ENCODE measurements around the gene DPF3. TPM values are rescaled to one million over a fixed set of nuclear protein-coding genes. Genes with fewer than 3 reads are reported as not detected.
"Not testable (repeated sequence)": the region's sequence is repeated elsewhere in the genome, so short reads cannot be mapped to it uniquely, and the experiment has no call there.

The DPF3 gene
- total RNA-seq, 1 donor from 2014 or later, result 36.5 TPM

- DNase-seq (ENCODE audit: low spot score), result no peak
- intact Hi-C loops (cut with DNase I), result no loop called here
These were observed 139.0 kb downstream of the DPF3 start for GRCh38 chr14:72754949-72755348.

- intact Hi-C loops (cut with DNase I), result no loop called here
- no peak for DNase-seq (ENCODE audit: low spot score)
These were observed 140.0 kb downstream of the DPF3 start for GRCh38 chr14:72753879-72754400.

- intact Hi-C loops (cut with DNase I), result no loop called here
- DNase-seq (ENCODE audit: low spot score), result no peak
These were observed 140.7 kb downstream of the DPF3 start for GRCh38 chr14:72753044-72753710.

- DNase-seq (ENCODE audit: low spot score), result no peak
- intact Hi-C loops (cut with DNase I), result no loop called here
These were observed 141.9 kb downstream of the DPF3 start for GRCh38 chr14:72752034-72752412.

- intact Hi-C loops (cut with DNase I), result no loop called here
- DNase-seq (ENCODE audit: low spot score), result no peak
These were observed 142.4 kb downstream of the DPF3 start for GRCh38 chr14:72751276-72752033.

GRCh38 chr14:72748921-72749320 lies 145.0 kb downstream of the DPF3 start:
- intact Hi-C loops (cut with DNase I); DNase-seq (ENCODE audit: low spot score): not testable (repeated sequence)

- no peak for DNase-seq (ENCODE audit: low spot score)
- intact Hi-C loops (cut with DNase I), result no loop called here
These were observed 146.2 kb downstream of the DPF3 start for GRCh38 chr14:72747652-72748051.

GRCh38 chr14:72745991-72746980 lies 147.6 kb downstream of the DPF3 start:
- intact Hi-C loops (cut with DNase I), result no loop called here
- DNase-seq (ENCODE audit: low spot score), result peak; percentile 66

GRCh38 chr14:72745546-72745945 lies 148.4 kb downstream of the DPF3 start:
- DNase-seq (ENCODE audit: low spot score), result no peak
- intact Hi-C loops (cut with DNase I), result no loop called here

- peak; percentile 41 for DNase-seq (ENCODE audit: low spot score)
- intact Hi-C loops (cut with DNase I), result no loop called here
These were observed 149.3 kb downstream of the DPF3 start for GRCh38 chr14:72744416-72745120.

GRCh38 chr14:72743626-72744025 lies 150.3 kb downstream of the DPF3 start:
- DNase-seq (ENCODE audit: low spot score), result peak; percentile 58
- intact Hi-C loops (cut with DNase I), result no loop called here

GRCh38 chr14:72742838-72743195 lies 151.1 kb downstream of the DPF3 start:
- DNase-seq (ENCODE audit: low spot score), result peak; percentile 73
- intact Hi-C loops (cut with DNase I), result no loop called here

GRCh38 chr14:72742118-72742837 lies 151.6 kb downstream of the DPF3 start:
- intact Hi-C loops (cut with DNase I), result no loop called here
- DNase-seq (ENCODE audit: low spot score), result peak; percentile 46

GRCh38 chr14:72741826-72742117 lies 152.1 kb downstream of the DPF3 start:
- DNase-seq (ENCODE audit: low spot score), result peak; percentile 74

GRCh38 chr14:72740966-72741825 lies 152.7 kb downstream of the DPF3 start:
- peak; percentile 58 for DNase-seq (ENCODE audit: low spot score)
- intact Hi-C loops (cut with DNase I), result no loop called here

More at GRCh38 chr14:72741826-72742117, 152.1 kb downstream of the DPF3 start:
- intact Hi-C loops (cut with DNase I), result no loop called here

- peak; percentile 74 for DNase-seq (ENCODE audit: low spot score)
- intact Hi-C loops (cut with DNase I), result no loop called here
These were observed 153.4 kb downstream of the DPF3 start for GRCh38 chr14:72740504-72740961.

- intact Hi-C loops (cut with DNase I), result no loop called here
These were observed 154.2 kb downstream of the DPF3 start for GRCh38 chr14:72739446-72740405.

More at GRCh38 chr14:72739446-72740405, 154.2 kb downstream of the DPF3 start:
- DNase-seq (ENCODE audit: low spot score), result peak; percentile 63
